A549 (cell line): ENCODE measurements around the gene MAPT. TPM values are rescaled to one million over a fixed set of nuclear protein-coding genes. Genes with fewer than 3 reads are reported as not detected.

Experiments
- ATAC-seq, 2 experiments: fragments of 200-7000 bp in 1 of 2; fragments of >200 bp in 1 of 2; cut with Nextera tagmentation in 1 of 2; cut with Tn5 transposase in 1 of 2; 3 replicates each; pipeline versions ENCODE4 v1.8.0 to v1.9.1; 2018 to 2020; ENCODE audit warnings: mild to moderate bottlenecking in 1 of 2, moderate library complexity in 1 of 2
- CTCF ChIA-PET: fragments of 300-600 bp; sonication (Branson Sonifier 250); formaldehyde crosslinking; extraction: SDS; loops from one replicate; lab custom pipeline; 2021; ENCODE audit warnings: antibody characterized with exemption, inconsistent platforms; lab: Yijun Ruan, JAX
- POLR2A ChIA-PET: fragments of 350-600 bp; formaldehyde crosslinking; extraction: SDS; loops from one replicate; lab custom pipeline; 2021; ENCODE audit warnings: antibody characterized with exemption, inconsistent platforms; lab: Yijun Ruan, JAX
- DNase-seq, 2 experiments: peaks; one replicate each; pipeline versions ENCODE4 v3.0.0 to v3.0.0-alpha.2; 2011 to 2016; ENCODE audit warnings: low read depth in 1 of 2, low spot score in 1 of 2
- FAIRE-seq: peaks from 2 replicates; lab custom pipeline; 2011; peaks lifted over from hg19 to GRCh38; lab: Jason Lieb, UNC
- H3K27ac ChIP-seq, 2 experiments: fragments of >200 bp; sonication (Bioruptor Twin); formaldehyde crosslinking; 3 replicates each; pipeline ENCODE4 v1.5.1; 2016 to 2017
- H3K4me1 ChIP-seq: fragments of >200 bp; sonication (Bioruptor Twin); formaldehyde crosslinking; 3 replicates; pipeline ENCODE4 v1.6.1; 2016
- H3K4me2 ChIP-seq: fragments of >200 bp; sonication (Bioruptor Twin); formaldehyde crosslinking; 3 replicates; pipeline ENCODE4 v1.6.1; 2016
- H3K4me3 ChIP-seq: fragments of >200 bp; sonication (Bioruptor Twin); formaldehyde crosslinking; 3 replicates; pipeline ENCODE4 v1.5.1; 2016
- H3K9me3 ChIP-seq: fragments of >200 bp; sonication (Bioruptor Twin); formaldehyde crosslinking; 3 replicates; pipeline ENCODE4 v1.6.1; 2016
- BHLHE40 ChIP-seq: IDR thresholded peaks from 2 replicates; pipeline ENCODE4 v1.6.1; 2012; ENCODE audit warnings: low read depth, low read length, inconsistent platforms
- CEBPB ChIP-seq, 2 experiments: fragments of >200 bp in 1 of 2; sonication (Bioruptor Twin) in 1 of 2; formaldehyde crosslinking in 1 of 2; IDR thresholded peaks; 2 replicates each; pipeline ENCODE4 v1.6.1; 2012 to 2016
- CHD2 ChIP-seq: fragments of 150-350 bp; IDR thresholded peaks from 2 replicates; pipeline ENCODE4 v1.6.1; 2014; ENCODE audit warnings: low read length; ENCODE audit not compliant: partially characterized antibody
- CHD4 ChIP-seq: fragments of 200-600 bp; sonication (generic); IDR thresholded peaks from 2 replicates; pipeline ENCODE4 v1.6.1; 2016; ENCODE audit warnings: antibody characterized with exemption, mild to moderate bottlenecking, borderline replicate concordance
- EHMT2 ChIP-seq: fragments of 200-600 bp; sonication (generic); IDR thresholded peaks from 2 replicates; pipeline ENCODE4 v1.6.1; 2016; ENCODE audit warnings: antibody characterized with exemption, low read depth, mild to moderate bottlenecking, moderate library complexity
- ESRRA ChIP-seq: fragments of 150-350 bp; IDR thresholded peaks from 2 replicates; pipeline ENCODE4 v1.6.1; 2014; ENCODE audit warnings: mild to moderate bottlenecking, low read length, borderline replicate concordance
- FOXS1 ChIP-seq: fragments of 250-450 bp; sonication (Bioruptor Pico); IDR thresholded peaks from 2 replicates; pipeline ENCODE4 v1.5.0; 2020; ENCODE audit warnings: mild to moderate bottlenecking, moderate library complexity
- HDAC2 ChIP-seq: fragments of 200-600 bp; sonication (generic); IDR thresholded peaks from 2 replicates; pipeline ENCODE4 v1.6.1; 2016
- HOXA7 ChIP-seq: fragments of 250-450 bp; sonication (Bioruptor Pico); IDR thresholded peaks from 2 replicates; pipeline ENCODE4 v1.5.0; 2020; ENCODE audit warnings: mild to moderate bottlenecking, moderate library complexity
- JUN ChIP-seq, 2 experiments: fragments of >200 bp; sonication (Bioruptor Twin); formaldehyde crosslinking; IDR thresholded peaks; 2 replicates in 1 of 2; 3 replicates in 1 of 2; pipeline ENCODE4 v1.6.1; 2016 to 2017
- KDM5A ChIP-seq: fragments of 200-600 bp; sonication (generic); IDR thresholded peaks from 2 replicates; pipeline ENCODE4 v1.6.1; 2016; ENCODE audit warnings: antibody characterized with exemption, mild to moderate bottlenecking
- MYC ChIP-seq: IDR thresholded peaks from 2 replicates; pipeline ENCODE4 v1.6.1; 2012; ENCODE audit warnings: mild to moderate bottlenecking, inconsistent platforms, low read length, improper control_type of control experiment, borderline replicate concordance
- NFE2L2 ChIP-seq: fragments of 150-350 bp; conservative IDR thresholded peaks from 2 replicates; pipeline ENCODE4 v1.6.1; 2014; ENCODE audit warnings: low read length
- NPAS2 ChIP-seq: fragments of 250-450 bp; sonication (Bioruptor Pico); IDR thresholded peaks from 2 replicates; pipeline ENCODE4 v1.8.0; 2022; ENCODE audit warnings: mild to moderate bottlenecking, moderate library complexity, borderline replicate concordance
- NR3C1 ChIP-seq: fragments of >200 bp; sonication (Bioruptor Twin); formaldehyde crosslinking; IDR thresholded peaks from 3 replicates; pipeline ENCODE4 v1.6.1; 2017
- POLR2A ChIP-seq: IDR thresholded peaks from 2 replicates; pipeline ENCODE4 v1.6.1; 2012; ENCODE audit warnings: mild to moderate bottlenecking, low read length
- POLR2AphosphoS2 ChIP-seq: conservative IDR thresholded peaks from 2 replicates; pipeline ENCODE4 v1.6.1; 2012; ENCODE audit warnings: low read length, improper control_type of control experiment, inconsistent platforms
- RAD21 ChIP-seq, 2 experiments: fragments of >200 bp in 1 of 2; sonication (Bioruptor Twin) in 1 of 2; formaldehyde crosslinking in 1 of 2; IDR thresholded peaks in 1 of 2; conservative IDR thresholded peaks in 1 of 2; 2 replicates in 1 of 2; 3 replicates in 1 of 2; pipeline ENCODE4 v1.6.1; 2012 to 2018; ENCODE audit warnings: inconsistent platforms in 1 of 2
- RARB ChIP-seq: fragments of 250-450 bp; sonication (Bioruptor Pico); IDR thresholded peaks from 2 replicates; pipeline ENCODE4 v1.8.0; 2021; ENCODE audit warnings: mild to moderate bottlenecking, moderate library complexity
- RFX5 ChIP-seq: fragments of 450-650 bp; IDR thresholded peaks from 2 replicates; pipeline ENCODE4 v1.7.1; 2014; ENCODE audit warnings: antibody characterized with exemption, mild to moderate bottlenecking, moderate library complexity
- SREBF2 ChIP-seq: fragments of 450-650 bp; IDR thresholded peaks from 2 replicates; pipeline ENCODE4 v1.6.1; 2014; ENCODE audit warnings: mild to moderate bottlenecking, moderate library complexity
- TP53 ChIP-seq: fragments of 250-450 bp; sonication (Bioruptor Pico); IDR thresholded peaks from 2 replicates; pipeline ENCODE4 v1.5.0; 2021; ENCODE audit warnings: mild to moderate bottlenecking, moderate library complexity
- ZC3H11A ChIP-seq: fragments of 450-650 bp; IDR thresholded peaks from 2 replicates; pipeline ENCODE4 v1.6.1; 2014; ENCODE audit warnings: antibody characterized with exemption, mild to moderate bottlenecking
- ZSCAN20 ChIP-seq: fragments of 250-450 bp; sonication (Bioruptor Pico); IDR thresholded peaks from 2 replicates; pipeline ENCODE4 v1.8.0; 2022; ENCODE audit warnings: mild to moderate bottlenecking, moderate library complexity
- WGBS: methylation state at CpG from one replicate; pipeline ENCODE4 v1.1.6; 2017; ENCODE audit errors: missing lambda C conversion rate; 5-methylcytosine and 5-hydroxymethylcytosine counted together
- polyA plus RNA-seq, 4 experiments: library from polyadenylated mRNA; depleted of rRNA in 3 of 4; stranded (reverse); fragments of >200 nt; fragmentation: RNase III in 1 of 4; extraction: RNeasy Plus Mini Kit Qiagen cat#74134 plus additional on column Dnase treatment in 1 of 4; gene quantifications; 2 replicates in 3 of 4; 3 replicates in 1 of 4; pipeline ENCODE4 v1.2.3, GENCODE V29; 2011 to 2017
- TF ChIP-seq, protein P1 (sequence below): fragments of >200 bp; sonication (Bioruptor Twin); formaldehyde crosslinking; IDR thresholded peaks from 3 replicates; pipeline ENCODE4 v1.5.1; 2016
- TF ChIP-seq, protein P2 (sequence below): fragments of >200 bp; sonication (Bioruptor Twin); formaldehyde crosslinking; IDR thresholded peaks from 2 replicates; pipeline ENCODE4 v1.6.1; 2016
- TF ChIP-seq, protein P3 (sequence below): IDR thresholded peaks from 2 replicates; pipeline ENCODE4 v1.6.1; 2012; ENCODE audit warnings: low read depth, borderline replicate concordance
- TF ChIP-seq, protein P4 (sequence below): fragments of >200 bp; sonication (Bioruptor Twin); formaldehyde crosslinking; IDR thresholded peaks from 3 replicates; pipeline ENCODE4 v1.6.1; 2016
- TF ChIP-seq, protein P5 (sequence below): fragments of 200-600 bp; sonication (generic); IDR thresholded peaks from 2 replicates; pipeline ENCODE4 v1.6.1; 2016; ENCODE audit warnings: antibody characterized with exemption, mild to moderate bottlenecking, moderate library complexity

Gene MAPT
- polyA plus RNA-seq, 2 of the 4 experiments (the other 2 are of a cell fraction), result 1.2 to 1.6 TPM

DNA sequence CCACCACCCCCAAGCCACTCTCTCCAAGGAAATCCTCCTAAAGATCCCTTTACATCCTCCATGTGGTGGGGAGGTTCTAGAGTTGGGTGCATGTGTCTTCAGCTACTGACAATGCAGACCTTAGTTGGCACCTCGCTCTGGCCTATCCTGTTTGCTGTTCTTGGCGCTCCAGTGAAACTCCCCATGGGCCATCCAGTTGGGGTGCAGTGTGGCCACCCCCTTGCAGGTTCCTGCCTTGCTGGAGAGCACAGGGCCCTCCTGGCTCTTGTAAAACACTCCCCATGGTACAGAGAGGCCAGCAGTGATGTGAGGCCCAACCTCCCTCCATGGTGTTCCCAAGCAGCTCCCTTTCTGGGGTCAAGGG, 82.0 kb downstream of the MAPT start:
- ChIA-PET CTCF (interaction anchor here (0.5 to 4.9 kb wide), 5 partner anchors 14 to 190 kb away, joined by 3 to 27 read pairs (median 3); no protein-coding TSS in a partner anchor), POLR2A (no interaction called here)
- Histone ChIP-seq H3K27ac (no peak overlapping the region), H3K4me1 (no peaks in the 10 kb centered on the region), H3K4me3 (no peak overlapping the region), H3K9me3 (peaks cover 10% of the 10 kb centered on the region; the same call in 2 of the 3 replicates), H3K4me2 (no peak overlapping the region)
- 82% methylated on average over 2 of the region's 2 CpGs for WGBS
- ATAC-seq, result no peak; a peak in 1 of 6 replicates
- DNase-seq, result no peak
- FAIRE-seq, result no peak
- TF ChIP-seq JUN (IDR thresholded peaks at IDR 0.05) (no peak), HOXA7 (CRISPR knock-in tag) (no peak), TP53 (no peak), HDAC2 (no peak), NPAS2 (no peak), POLR2A (no peak), RAD21 (conservative IDR thresholded peaks at IDR 0.05 in 1 of 2, IDR thresholded peaks at IDR 0.05 in 1 of 2) (no peak), CHD4 (no peak)
- TF ChIP-seq, protein P1, sequence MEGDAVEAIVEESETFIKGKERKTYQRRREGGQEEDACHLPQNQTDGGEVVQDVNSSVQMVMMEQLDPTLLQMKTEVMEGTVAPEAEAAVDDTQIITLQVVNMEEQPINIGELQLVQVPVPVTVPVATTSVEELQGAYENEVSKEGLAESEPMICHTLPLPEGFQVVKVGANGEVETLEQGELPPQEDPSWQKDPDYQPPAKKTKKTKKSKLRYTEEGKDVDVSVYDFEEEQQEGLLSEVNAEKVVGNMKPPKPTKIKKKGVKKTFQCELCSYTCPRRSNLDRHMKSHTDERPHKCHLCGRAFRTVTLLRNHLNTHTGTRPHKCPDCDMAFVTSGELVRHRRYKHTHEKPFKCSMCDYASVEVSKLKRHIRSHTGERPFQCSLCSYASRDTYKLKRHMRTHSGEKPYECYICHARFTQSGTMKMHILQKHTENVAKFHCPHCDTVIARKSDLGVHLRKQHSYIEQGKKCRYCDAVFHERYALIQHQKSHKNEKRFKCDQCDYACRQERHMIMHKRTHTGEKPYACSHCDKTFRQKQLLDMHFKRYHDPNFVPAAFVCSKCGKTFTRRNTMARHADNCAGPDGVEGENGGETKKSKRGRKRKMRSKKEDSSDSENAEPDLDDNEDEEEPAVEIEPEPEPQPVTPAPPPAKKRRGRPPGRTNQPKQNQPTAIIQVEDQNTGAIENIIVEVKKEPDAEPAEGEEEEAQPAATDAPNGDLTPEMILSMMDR, result no peak
- TF ChIP-seq, protein P2, sequence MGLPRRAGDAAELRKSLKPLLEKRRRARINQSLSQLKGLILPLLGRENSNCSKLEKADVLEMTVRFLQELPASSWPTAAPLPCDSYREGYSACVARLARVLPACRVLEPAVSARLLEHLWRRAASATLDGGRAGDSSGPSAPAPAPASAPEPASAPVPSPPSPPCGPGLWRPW, result no peak
- TF ChIP-seq, protein P3, sequence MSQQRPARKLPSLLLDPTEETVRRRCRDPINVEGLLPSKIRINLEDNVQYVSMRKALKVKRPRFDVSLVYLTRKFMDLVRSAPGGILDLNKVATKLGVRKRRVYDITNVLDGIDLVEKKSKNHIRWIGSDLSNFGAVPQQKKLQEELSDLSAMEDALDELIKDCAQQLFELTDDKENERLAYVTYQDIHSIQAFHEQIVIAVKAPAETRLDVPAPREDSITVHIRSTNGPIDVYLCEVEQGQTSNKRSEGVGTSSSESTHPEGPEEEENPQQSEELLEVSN, result no peak

DNA sequence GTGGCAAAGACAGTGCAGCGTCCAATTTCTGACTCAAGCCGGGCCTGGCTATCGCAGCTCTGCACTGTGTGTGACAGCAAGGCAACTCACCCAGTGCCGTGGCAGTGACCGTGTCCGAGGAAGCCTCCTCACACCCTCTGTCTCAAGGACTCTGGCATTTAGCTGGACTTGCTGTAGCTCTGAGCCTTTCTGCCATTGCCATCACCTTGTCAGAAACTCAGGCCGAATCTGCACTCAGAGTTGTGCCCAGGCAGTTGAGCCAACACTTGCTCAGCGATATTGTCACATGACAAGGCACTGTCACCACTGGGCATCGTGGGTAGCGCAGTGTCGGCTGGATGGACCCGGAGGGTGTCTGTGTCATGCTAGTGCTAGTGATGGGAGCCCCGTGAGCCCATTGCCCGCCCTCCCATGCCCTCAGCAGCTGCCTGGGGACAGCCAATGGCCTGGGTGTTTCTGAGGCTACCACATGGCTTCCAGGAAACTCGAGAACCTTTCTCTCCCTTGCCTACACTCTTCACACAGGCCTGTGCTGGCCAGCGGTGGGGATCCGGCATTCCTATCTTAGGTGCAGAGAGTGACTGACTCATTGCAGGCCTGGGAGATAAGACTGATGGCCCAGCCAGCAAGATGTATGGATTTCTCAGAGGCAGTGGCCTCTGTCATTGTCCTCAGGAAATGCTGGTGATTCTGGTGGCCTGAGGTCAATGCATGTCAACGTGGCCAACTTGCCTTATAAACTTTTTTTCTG, 82.6 kb downstream of the MAPT start:
- TF ChIP-seq NFE2L2 (no peak), RARB (CRISPR knock-in tag) (no peak), MYC (no peak), RFX5 (no peak), CEBPB (IDR thresholded peaks at IDR 0.05) (no peak), EHMT2 (no peak), ZSCAN20 (no peak), KDM5A (no peak), CHD2 (no peak), SREBF2 (no peak), NR3C1 (no peak), ESRRA (no peak), FOXS1 (CRISPR knock-in tag) (no peak), ZC3H11A (no peak), POLR2AphosphoS2 (no peak), BHLHE40 (no peak)
- TF ChIP-seq, protein P4, sequence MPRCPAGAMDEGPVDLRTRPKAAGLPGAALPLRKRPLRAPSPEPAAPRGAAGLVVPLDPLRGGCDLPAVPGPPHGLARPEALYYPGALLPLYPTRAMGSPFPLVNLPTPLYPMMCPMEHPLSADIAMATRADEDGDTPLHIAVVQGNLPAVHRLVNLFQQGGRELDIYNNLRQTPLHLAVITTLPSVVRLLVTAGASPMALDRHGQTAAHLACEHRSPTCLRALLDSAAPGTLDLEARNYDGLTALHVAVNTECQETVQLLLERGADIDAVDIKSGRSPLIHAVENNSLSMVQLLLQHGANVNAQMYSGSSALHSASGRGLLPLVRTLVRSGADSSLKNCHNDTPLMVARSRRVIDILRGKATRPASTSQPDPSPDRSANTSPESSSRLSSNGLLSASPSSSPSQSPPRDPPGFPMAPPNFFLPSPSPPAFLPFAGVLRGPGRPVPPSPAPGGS, result no peak
- TF ChIP-seq, protein P5, sequence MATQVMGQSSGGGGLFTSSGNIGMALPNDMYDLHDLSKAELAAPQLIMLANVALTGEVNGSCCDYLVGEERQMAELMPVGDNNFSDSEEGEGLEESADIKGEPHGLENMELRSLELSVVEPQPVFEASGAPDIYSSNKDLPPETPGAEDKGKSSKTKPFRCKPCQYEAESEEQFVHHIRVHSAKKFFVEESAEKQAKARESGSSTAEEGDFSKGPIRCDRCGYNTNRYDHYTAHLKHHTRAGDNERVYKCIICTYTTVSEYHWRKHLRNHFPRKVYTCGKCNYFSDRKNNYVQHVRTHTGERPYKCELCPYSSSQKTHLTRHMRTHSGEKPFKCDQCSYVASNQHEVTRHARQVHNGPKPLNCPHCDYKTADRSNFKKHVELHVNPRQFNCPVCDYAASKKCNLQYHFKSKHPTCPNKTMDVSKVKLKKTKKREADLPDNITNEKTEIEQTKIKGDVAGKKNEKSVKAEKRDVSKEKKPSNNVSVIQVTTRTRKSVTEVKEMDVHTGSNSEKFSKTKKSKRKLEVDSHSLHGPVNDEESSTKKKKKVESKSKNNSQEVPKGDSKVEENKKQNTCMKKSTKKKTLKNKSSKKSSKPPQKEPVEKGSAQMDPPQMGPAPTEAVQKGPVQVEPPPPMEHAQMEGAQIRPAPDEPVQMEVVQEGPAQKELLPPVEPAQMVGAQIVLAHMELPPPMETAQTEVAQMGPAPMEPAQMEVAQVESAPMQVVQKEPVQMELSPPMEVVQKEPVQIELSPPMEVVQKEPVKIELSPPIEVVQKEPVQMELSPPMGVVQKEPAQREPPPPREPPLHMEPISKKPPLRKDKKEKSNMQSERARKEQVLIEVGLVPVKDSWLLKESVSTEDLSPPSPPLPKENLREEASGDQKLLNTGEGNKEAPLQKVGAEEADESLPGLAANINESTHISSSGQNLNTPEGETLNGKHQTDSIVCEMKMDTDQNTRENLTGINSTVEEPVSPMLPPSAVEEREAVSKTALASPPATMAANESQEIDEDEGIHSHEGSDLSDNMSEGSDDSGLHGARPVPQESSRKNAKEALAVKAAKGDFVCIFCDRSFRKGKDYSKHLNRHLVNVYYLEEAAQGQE, result no peak
- TF ChIP-seq, protein P1, result no peak
- Histone ChIP-seq H3K9me3 (peaks cover 10% of the 10 kb centered on the region; the same call in 2 of the 3 replicates), H3K27ac (no peak overlapping the region), H3K4me1 (no peaks in the 10 kb centered on the region), H3K4me3 (no peak overlapping the region), H3K4me2 (no peak overlapping the region)
- DNase-seq, result no peak
- no peak; a peak in 1 of 6 replicates for ATAC-seq
- FAIRE-seq, result no peak
- ChIA-PET CTCF (interaction anchor here (0.6 to 4.9 kb wide), 3 partner anchors 8 to 53 kb away, joined by 3 to 27 read pairs (median 3); no protein-coding TSS in a partner anchor), POLR2A (no interaction called here)
- 64% methylated on average over 15 of the region's 18 CpGs for WGBS
